Stimulated activated memory B cell treated with anti-CD40 and anti-IgM and Interleukin-4, amounts not matched to agents 10 μg/mL and 1 μg/mL and 100 μg/mL, for 72 hours (primary cell): ENCODE measurements around the gene TRMT1L.

Source experiments
- ATAC-seq: fragments of 150-1000 bp; cut with Tn5 transposase; 2 replicates; pipeline ENCODE4 v1.10.0; 2021
- H3K27ac Mint-ChIP-seq: one replicate; pipeline ENCODE4 v1.8.0; 2022; ENCODE audit warnings: mild to moderate bottlenecking, mixed read lengths
- H3K27me3 Mint-ChIP-seq: one replicate; pipeline ENCODE4 v1.8.0; 2022; ENCODE audit warnings: mixed read lengths
- H3K36me3 Mint-ChIP-seq: one replicate; pipeline ENCODE4 v1.8.0; 2022; ENCODE audit warnings: mixed read lengths
- H3K4me1 Mint-ChIP-seq: one replicate; pipeline ENCODE4 v1.8.0; 2022; ENCODE audit warnings: mixed read lengths
- H3K4me3 Mint-ChIP-seq: one replicate; pipeline ENCODE4 v1.8.0; 2022; ENCODE audit warnings: mild to moderate bottlenecking, moderate library complexity, mixed read lengths
- H3K9me3 Mint-ChIP-seq: one replicate; pipeline ENCODE4 v1.8.0; 2022; ENCODE audit warnings: mixed read lengths

The TRMT1L gene

DNA sequence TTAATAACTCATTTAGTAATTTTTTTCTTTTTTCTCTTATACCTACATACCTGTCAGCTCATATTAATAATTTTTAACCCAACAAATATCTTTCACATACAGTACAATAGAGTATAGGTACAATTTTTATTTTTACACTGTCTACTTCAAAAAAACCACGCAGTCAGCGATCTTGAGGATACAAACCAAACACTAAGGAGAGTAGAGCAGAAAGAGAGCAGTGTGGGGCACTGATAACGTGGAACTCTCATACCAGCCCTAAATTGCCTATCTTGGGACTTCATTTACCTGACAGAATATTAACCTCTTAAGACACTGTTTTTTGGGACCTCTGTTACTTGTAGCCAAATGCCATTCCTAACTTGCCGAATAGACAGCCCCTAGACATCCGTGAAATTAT, 5.5 kb downstream of the TRMT1L start:
- no peaks in the 10 kb centered on the region for H3K27me3 Mint-ChIP-seq
- ATAC-seq: no peak
- peaks cover 31% of the 10 kb centered on the region for H3K4me1 Mint-ChIP-seq
- no peak overlapping the region for H3K27ac Mint-ChIP-seq
- H3K4me3 Mint-ChIP-seq: no peak overlapping the region
- H3K36me3 Mint-ChIP-seq: peaks cover 30% of the 10 kb centered on the region
- H3K9me3 Mint-ChIP-seq: no peaks in the 10 kb centered on the region

DNA sequence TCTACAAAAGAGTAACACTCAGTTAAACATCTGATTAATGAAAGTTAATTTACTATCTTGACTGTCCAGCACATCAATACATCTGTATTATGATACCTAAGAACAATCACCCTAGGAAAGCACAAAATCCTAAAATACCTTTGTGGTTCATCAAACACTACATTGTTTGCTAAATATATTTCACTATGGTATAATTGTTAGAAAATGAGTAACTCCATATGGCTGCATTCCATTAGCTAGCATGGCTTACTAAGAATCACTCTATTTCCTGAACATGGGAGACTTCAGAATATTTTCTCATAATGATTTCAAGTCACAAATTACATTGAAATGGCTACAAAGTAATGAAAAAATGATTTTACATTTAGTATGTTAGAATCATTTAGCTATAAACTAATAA, 12.5 kb downstream of the TRMT1L start:
- Mint-ChIP-seq H3K4me1 (peaks cover 7% of the 10 kb centered on the region), H3K27ac (no peak overlapping the region), H3K36me3 (peaks cover 42% of the 10 kb centered on the region), H3K4me3 (no peak overlapping the region), H3K9me3 (no peaks in the 10 kb centered on the region), H3K27me3 (no peaks in the 10 kb centered on the region)
- ATAC-seq: no peak

DNA sequence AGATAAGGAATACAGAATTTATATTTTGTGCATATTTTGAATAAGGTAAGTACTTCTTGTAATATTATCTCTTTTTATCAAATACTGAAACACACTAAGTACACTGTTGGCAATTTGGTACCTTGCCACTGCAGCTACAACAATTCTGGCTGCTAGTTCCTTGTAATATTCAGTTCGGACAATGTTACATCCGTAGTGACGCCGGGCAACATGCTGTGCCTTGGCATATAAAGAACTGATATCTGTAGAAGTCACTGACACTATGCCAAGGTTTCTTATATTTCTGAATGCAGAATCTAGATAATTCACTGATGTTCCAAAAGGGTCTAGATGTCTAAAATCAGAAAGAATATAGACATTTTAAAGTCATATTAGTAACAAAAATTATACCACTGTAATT, 17.5 kb downstream of the TRMT1L start:
- H3K4me3 Mint-ChIP-seq: no peak overlapping the region
- no peak overlapping the region for H3K27ac Mint-ChIP-seq
- ATAC-seq: no peak
- no peaks in the 10 kb centered on the region for H3K27me3 Mint-ChIP-seq
- peaks cover 48% of the 10 kb centered on the region for H3K36me3 Mint-ChIP-seq
- H3K9me3 Mint-ChIP-seq: no peaks in the 10 kb centered on the region
- H3K4me1 Mint-ChIP-seq: peaks cover 4% of the 10 kb centered on the region

DNA sequence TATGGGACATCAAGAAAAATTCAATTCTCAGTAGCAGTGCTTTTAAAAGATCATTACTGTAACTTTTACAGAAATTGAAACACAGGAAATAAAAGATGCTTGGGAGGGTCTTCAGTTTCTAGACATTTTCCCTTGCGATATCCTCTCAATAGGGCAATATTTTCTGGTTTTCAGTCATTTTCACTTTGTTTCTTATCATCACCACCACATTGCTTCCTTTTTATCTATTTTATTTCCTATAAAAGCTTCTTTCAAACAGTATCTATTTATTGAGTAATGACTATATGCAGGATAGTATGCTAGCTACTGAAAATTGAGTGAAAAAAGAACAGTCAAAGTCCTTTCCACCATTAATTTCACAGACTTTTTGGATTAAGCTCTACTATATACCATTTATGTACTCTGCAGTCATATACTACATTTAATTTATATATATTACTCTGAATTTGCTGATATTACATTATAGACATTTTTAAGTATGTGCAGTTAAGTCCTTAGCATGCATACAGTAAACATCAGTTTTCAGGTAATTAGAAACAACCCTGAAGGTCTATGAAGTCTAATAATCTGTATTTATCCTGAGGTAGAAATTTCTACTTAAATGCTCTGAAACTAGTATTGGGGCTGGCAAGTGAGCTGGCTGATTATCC, 18.7 kb downstream of the TRMT1L start:
- no peak for ATAC-seq
- Mint-ChIP-seq H3K27me3 (no peaks in the 10 kb centered on the region), H3K36me3 (peaks cover 58% of the 10 kb centered on the region), H3K9me3 (no peaks in the 10 kb centered on the region), H3K4me1 (peaks cover 4% of the 10 kb centered on the region), H3K4me3 (no peak overlapping the region), H3K27ac (no peak overlapping the region)

DNA sequence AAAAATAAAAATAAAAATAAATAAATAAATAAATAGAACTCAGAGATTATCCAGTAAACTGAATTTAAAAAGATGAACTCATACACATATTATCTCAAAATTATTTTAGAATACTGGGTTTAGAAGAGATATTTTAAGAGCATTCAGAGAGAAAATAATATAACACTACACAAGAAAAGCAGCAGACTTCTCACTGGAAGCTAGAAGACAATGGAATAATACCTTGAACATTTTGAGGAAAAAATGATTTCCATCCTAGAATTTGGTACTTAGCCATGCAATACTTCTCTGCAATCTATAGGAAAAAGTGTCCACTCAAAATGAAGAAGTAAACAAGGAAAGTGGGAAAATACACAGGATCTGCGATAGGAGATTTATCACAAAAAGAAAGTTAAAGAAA, 24.2 kb downstream of the TRMT1L start:
- peaks cover 4% of the 10 kb centered on the region for H3K9me3 Mint-ChIP-seq
- ATAC-seq: no peak
- no peaks in the 10 kb centered on the region for H3K27me3 Mint-ChIP-seq
- peaks cover 62% of the 10 kb centered on the region for H3K36me3 Mint-ChIP-seq
- no peak overlapping the region for H3K4me3 Mint-ChIP-seq
- no peaks in the 10 kb centered on the region for H3K4me1 Mint-ChIP-seq
- no peak overlapping the region for H3K27ac Mint-ChIP-seq

DNA sequence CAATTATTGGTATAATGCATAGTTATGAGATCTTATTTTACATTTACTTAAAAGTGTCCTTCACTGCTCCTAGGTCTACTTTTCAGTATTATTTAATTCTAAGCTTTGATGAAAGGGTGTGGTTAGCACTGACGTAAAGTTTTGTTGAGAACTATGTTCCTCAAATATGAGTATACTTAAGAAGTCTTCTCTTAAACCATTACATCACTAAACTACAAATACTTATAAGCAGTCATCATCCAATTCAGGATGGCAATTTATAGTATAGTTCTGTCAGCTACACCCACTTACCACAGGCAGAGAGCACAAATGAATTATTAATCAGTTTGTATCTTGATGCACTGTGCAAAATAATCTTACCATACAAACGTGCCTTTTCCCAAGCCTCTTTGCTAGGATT, 27.0 kb downstream of the TRMT1L start:
- no peaks in the 10 kb centered on the region for H3K27me3 Mint-ChIP-seq

DNA sequence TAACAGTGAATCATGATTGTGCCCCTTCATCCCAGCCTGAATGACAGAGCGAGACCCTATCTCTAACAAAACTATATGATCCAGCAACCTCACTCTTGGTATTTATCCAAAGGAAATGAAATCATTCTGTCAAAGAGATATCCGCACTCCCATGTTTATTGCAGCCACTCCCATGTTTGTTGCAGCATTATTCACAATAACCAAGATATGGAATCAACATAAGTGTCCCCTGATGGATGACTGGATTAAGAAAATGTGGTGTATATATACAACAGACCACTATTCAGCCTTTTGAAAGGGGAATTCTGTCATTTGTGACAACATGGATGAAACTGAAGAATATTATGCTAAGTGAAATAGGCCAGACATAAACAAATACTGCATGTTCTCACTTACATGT, 44.4 kb downstream of the TRMT1L start:
- Mint-ChIP-seq H3K4me1 (no peaks in the 10 kb centered on the region), H3K9me3 (peaks cover 15% of the 10 kb centered on the region), H3K4me3 (no peak overlapping the region), H3K27me3 (no peaks in the 10 kb centered on the region), H3K27ac (no peak overlapping the region), H3K36me3 (peaks cover 24% of the 10 kb centered on the region)
- ATAC-seq: no peak

More for the DNA sequence above, 27.0 kb downstream of the TRMT1L start:
- Mint-ChIP-seq H3K27ac (no peak overlapping the region), H3K9me3 (peaks cover 4% of the 10 kb centered on the region), H3K36me3 (peaks cover 45% of the 10 kb centered on the region), H3K4me3 (no peak overlapping the region), H3K4me1 (no peaks in the 10 kb centered on the region)
- ATAC-seq: no peak

DNA sequence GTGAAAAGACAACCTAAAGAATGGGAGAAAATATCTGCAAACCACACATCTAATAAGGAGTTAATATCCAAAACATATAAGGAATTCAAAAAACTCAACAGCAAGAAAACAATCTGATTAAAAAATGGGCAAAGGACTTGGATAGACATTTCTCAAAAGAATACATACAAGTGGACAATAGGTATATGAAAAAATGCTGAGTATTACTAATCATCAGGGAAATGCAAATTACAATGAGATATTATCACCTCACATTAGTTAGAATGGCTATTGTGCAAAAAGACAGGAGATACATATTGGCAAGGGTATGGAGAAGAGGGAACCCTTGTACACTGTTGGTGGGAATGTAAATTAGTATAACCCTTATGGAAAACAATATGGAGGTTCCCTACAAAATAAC, 44.9 kb downstream of the TRMT1L start:
- H3K4me1 Mint-ChIP-seq: no peaks in the 10 kb centered on the region
- H3K27me3 Mint-ChIP-seq: no peaks in the 10 kb centered on the region
- peaks cover 15% of the 10 kb centered on the region for H3K9me3 Mint-ChIP-seq
- no peak overlapping the region for H3K27ac Mint-ChIP-seq
- H3K4me3 Mint-ChIP-seq: no peak overlapping the region
- ATAC-seq: no peak
- peaks cover 19% of the 10 kb centered on the region for H3K36me3 Mint-ChIP-seq

DNA sequence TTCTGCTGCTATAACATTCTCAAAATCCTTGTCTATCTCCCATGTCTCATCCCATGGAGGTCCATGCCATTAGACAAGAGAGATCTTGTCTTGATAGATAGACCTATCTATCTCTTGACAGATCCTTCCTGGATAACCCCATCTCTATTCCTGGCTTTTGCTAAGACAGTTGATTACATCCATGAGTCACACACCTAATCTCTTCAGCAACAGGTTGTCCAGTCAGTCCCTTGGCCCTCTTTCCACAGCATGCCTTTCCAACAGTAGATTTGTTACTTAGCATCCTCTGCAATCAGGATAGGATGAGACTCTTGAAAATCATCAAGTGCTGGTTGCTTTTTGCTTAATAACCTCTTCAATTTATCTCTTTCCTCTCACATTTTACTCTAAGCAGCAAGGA, 46.6 kb downstream of the TRMT1L start:
- Mint-ChIP-seq H3K27me3 (no peaks in the 10 kb centered on the region), H3K36me3 (peaks cover 9% of the 10 kb centered on the region), H3K27ac (no peak overlapping the region), H3K4me1 (no peaks in the 10 kb centered on the region), H3K4me3 (no peak overlapping the region), H3K9me3 (peaks cover 18% of the 10 kb centered on the region)
- ATAC-seq: no peak

DNA sequence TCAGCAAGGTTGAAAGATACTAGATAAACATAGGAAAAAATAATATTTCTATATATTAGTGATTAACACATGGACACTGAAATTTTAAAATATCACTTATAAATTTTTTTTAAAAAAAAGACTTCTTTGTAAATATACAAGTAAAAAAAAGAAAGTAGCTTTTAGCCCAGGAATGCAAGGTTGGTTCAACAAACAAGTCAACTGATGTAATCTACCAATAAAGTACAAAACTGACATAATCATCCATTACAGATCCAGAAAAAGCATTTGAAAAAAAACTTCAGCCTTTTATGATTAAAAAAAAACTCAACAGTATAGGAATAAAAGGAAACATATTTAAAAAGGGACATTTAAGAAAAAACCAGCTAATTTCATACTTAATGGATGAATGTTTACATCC, 48.4 kb downstream of the TRMT1L start:
- Mint-ChIP-seq H3K27ac (no peak overlapping the region), H3K9me3 (peaks cover 18% of the 10 kb centered on the region), H3K4me3 (no peak overlapping the region), H3K4me1 (no peaks in the 10 kb centered on the region), H3K36me3 (peaks cover 22% of the 10 kb centered on the region), H3K27me3 (no peaks in the 10 kb centered on the region)
- ATAC-seq: no peak

DNA sequence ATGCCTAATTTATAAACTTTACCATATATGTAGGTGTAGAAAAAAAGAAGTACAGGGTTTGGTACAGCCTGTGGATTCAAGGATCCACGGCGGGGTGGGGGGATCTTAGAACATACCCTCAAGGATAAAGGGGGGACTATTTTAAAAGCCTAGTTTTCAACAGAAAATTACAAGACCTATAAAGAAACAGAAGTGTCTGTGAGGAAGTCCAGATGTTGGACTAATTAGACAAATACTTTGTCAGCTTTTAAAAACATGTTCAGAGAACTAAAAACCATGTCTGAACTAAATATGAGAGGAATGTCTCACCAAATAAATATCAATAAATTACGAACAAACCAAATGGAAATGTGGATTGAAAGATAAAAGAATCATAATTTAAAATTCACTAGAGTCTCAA, 51.6 kb downstream of the TRMT1L start:
- Mint-ChIP-seq H3K36me3 (peaks cover 52% of the 10 kb centered on the region), H3K27me3 (no peaks in the 10 kb centered on the region), H3K9me3 (peaks cover 10% of the 10 kb centered on the region), H3K27ac (no peak overlapping the region), H3K4me1 (no peaks in the 10 kb centered on the region), H3K4me3 (no peak overlapping the region)
- ATAC-seq: no peak

DNA sequence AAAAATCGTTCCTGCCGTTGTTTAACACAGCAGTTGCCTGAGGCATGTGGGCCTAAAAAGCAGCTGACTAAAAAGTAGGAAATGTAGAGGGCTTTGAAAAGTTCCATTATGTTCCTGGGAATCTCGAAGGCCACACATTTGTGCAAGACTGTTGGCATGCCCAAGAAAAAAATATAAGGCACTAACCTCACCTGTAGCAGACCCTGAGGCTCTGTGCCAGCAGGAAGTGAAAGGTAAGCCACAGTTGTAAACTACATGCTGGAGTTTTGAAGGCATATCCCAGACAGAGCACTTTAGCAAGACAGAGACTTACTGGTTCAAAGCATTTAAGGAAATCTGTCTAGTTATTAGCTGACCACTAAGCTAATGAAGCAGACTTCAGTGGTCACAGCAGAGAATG, 52.7 kb downstream of the TRMT1L start:
- no peak for ATAC-seq
- H3K4me1 Mint-ChIP-seq: no peaks in the 10 kb centered on the region
- no peak overlapping the region for H3K27ac Mint-ChIP-seq
- peaks cover 59% of the 10 kb centered on the region for H3K36me3 Mint-ChIP-seq
- H3K9me3 Mint-ChIP-seq: peaks cover 3% of the 10 kb centered on the region
- H3K27me3 Mint-ChIP-seq: no peaks in the 10 kb centered on the region
- no peak overlapping the region for H3K4me3 Mint-ChIP-seq

DNA sequence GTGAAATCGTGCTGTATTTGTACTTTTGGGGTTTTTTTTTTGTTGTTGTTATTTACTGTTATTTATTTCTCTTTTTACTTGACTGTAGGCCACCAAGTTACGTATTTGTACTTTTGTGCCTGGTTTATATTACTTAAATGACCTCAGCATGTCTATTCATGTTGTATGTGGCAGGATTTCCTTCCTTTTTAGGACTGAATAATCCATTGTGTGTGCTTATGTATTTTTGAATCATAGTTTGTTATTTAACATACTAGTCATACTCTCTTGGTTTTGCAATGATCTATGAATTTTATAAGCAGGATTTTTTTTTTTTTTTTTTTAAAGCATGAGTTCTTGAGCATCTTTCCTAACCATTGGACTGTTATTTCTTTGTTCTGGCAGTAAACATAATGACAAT, 60.2 kb downstream of the TRMT1L start:
- no peaks in the 10 kb centered on the region for H3K4me1 Mint-ChIP-seq
- H3K27ac Mint-ChIP-seq: no peak overlapping the region
- peaks cover 80% of the 10 kb centered on the region for H3K36me3 Mint-ChIP-seq
- no peak for ATAC-seq
- H3K4me3 Mint-ChIP-seq: no peak overlapping the region
- H3K27me3 Mint-ChIP-seq: no peaks in the 10 kb centered on the region
- no peaks in the 10 kb centered on the region for H3K9me3 Mint-ChIP-seq

DNA sequence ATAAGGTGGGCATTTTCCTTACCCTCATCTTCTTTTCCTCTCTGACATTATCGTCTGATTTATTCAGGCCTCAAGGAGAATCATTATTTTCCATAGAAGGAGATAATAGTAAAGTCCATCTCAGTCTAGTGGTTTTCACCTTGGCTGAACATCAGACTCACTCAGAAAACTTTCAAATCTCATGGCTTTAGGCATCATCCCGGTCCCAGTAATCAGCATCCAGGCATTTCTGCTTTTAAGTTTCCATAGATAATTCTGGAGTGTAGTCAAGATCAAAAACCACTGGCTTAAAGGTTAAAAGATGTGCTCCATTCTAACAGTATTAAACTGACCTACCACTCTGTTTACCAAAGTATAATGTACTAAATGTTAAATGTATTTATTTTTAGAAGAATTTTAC, 62.0 kb downstream of the TRMT1L start:
- no peaks in the 10 kb centered on the region for H3K4me1 Mint-ChIP-seq
- H3K9me3 Mint-ChIP-seq: no peaks in the 10 kb centered on the region
- no peak overlapping the region for H3K4me3 Mint-ChIP-seq
- no peak for ATAC-seq
- no peak overlapping the region for H3K27ac Mint-ChIP-seq
- H3K27me3 Mint-ChIP-seq: no peaks in the 10 kb centered on the region
- H3K36me3 Mint-ChIP-seq: peaks cover 63% of the 10 kb centered on the region

DNA sequence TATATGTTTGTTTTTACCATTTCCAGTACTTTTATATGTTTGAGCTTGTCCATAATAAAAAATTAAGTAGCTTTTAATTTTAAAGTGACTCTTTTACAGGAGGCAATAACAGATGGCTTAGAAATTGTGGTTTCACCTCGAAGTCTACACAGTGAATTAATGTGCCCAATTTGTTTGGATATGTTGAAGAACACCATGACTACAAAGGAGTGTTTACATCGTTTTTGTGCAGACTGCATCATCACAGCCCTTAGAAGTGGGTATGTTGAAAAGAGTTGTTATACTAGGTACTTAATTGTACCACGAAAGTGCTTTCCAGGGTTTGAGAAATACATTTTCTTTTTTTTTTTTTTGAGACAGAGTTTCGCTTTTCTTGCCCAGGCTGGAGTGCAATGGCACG, 65.3 kb downstream of the TRMT1L start:
- Mint-ChIP-seq H3K9me3 (no peaks in the 10 kb centered on the region), H3K36me3 (peaks cover 60% of the 10 kb centered on the region), H3K27ac (no peak overlapping the region), H3K4me3 (no peak overlapping the region), H3K4me1 (peaks cover 1% of the 10 kb centered on the region), H3K27me3 (no peaks in the 10 kb centered on the region)
- no peak for ATAC-seq

DNA sequence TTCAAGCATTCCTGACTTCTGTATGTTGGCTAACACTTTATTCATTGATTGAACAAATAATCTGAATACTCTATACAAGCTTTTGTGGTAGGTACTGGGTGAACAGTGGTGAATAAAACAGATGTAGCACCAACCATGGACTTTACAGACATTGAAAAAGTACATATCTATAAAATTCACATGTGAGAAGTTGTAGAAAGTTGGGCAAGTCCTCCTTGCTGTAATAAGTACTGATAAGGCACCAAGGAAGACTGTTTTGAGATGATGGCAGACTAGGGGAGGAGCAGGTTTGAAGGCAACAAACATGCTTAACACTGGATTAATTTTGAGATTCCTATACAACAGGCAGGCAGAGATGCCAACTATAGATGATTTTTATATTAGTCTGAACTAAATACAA, 69.0 kb downstream of the TRMT1L start:
- no peak for ATAC-seq
- no peak overlapping the region for H3K4me3 Mint-ChIP-seq
- H3K9me3 Mint-ChIP-seq: no peaks in the 10 kb centered on the region
- no peaks in the 10 kb centered on the region for H3K27me3 Mint-ChIP-seq
- peaks cover 46% of the 10 kb centered on the region for H3K36me3 Mint-ChIP-seq
- H3K27ac Mint-ChIP-seq: peak overlapping the region; percentile 31
- H3K4me1 Mint-ChIP-seq: peaks cover 22% of the 10 kb centered on the region

DNA sequence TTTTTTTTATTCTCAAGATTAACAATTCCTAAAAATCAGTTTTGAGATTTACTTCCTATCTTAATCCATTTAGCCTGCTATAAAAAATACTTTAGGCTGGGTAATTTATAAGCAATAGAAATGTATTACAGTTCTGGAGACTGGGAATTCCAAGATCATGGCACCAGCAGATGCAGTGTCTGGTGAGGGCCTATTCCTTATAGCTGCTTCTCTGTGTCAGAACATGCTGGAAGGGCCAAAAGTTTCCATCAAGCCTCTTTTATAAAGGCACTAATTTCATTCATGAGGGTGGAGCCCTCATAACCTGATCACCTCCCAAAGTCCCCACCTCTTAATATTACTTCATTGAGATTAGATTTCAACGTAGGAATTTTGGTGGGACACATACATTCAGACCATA, 69.7 kb downstream of the TRMT1L start:
- Mint-ChIP-seq H3K36me3 (peaks cover 43% of the 10 kb centered on the region), H3K27me3 (no peaks in the 10 kb centered on the region), H3K4me1 (peaks cover 22% of the 10 kb centered on the region), H3K9me3 (no peaks in the 10 kb centered on the region), H3K27ac (peak overlapping the region; percentile 31), H3K4me3 (no peak overlapping the region)
- no peak for ATAC-seq
